ENCODE data around the gene KCNG4.

DNA sequence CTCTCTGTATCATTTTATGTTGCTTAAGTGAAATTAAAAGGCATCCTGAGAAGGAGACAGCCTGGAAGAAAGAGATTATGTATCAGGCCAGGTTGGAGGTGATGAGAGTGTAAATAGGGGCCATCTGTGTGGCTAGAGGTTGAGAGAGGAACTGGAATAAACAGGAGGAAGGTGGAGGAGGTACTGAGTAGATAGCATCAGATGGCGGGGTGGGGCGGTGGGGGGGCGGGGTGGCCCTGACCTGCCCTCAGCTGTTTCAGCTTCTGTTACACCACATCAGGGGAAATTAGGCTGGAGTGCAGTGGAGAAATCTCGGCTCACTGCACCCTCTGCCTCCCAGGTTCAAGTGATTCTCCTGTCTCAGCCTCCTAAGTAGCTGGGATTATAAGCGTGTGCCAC lies 6.9 kb upstream of the KCNG4 start:
- TF ChIP-seq POLR2AphosphoS5 (IDR thresholded peaks at IDR 0.05; ENCODE audit: low read depth, low read length), result no peak
- TF ChIP-seq, protein P1, sequence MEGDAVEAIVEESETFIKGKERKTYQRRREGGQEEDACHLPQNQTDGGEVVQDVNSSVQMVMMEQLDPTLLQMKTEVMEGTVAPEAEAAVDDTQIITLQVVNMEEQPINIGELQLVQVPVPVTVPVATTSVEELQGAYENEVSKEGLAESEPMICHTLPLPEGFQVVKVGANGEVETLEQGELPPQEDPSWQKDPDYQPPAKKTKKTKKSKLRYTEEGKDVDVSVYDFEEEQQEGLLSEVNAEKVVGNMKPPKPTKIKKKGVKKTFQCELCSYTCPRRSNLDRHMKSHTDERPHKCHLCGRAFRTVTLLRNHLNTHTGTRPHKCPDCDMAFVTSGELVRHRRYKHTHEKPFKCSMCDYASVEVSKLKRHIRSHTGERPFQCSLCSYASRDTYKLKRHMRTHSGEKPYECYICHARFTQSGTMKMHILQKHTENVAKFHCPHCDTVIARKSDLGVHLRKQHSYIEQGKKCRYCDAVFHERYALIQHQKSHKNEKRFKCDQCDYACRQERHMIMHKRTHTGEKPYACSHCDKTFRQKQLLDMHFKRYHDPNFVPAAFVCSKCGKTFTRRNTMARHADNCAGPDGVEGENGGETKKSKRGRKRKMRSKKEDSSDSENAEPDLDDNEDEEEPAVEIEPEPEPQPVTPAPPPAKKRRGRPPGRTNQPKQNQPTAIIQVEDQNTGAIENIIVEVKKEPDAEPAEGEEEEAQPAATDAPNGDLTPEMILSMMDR (IDR thresholded peaks at IDR 0.05 in 2 of 3, conservative IDR thresholded peaks at IDR 0.05 in 1 of 3; ENCODE audit: borderline replicate concordance in 1 of 3, insufficient read depth in 1 of 3, low read depth in 2 of 3, low read length in 2 of 3), result no peak
- TF ChIP-seq POLR2A (IDR thresholded peaks at IDR 0.05; ENCODE audit: borderline replicate concordance, extremely low read depth, insufficient read depth, insufficient read length), result no peak
- no peak for TF ChIP-seq SIN3A (IDR thresholded peaks at IDR 0.05; ENCODE audit: low read depth)
- no peak for TF ChIP-seq CEBPB (IDR thresholded peaks at IDR 0.05; ENCODE audit: low read depth)

Data from HCT116 (cell line).